HepG2 (cell line): ENCODE data around the gene SAMM50. TPM values are rescaled to one million over a fixed set of nuclear protein-coding genes. Genes with fewer than 3 reads are reported as not detected.

Source experiments
- AKNA ChIP-seq: sonication (generic); formaldehyde crosslinking; IDR thresholded peaks from 2 replicates; pipeline ENCODE4 v1.4.0; 2020; ENCODE audit warnings: missing genetic modification reagents, borderline replicate concordance
- E2F5 ChIP-seq: sonication (generic); formaldehyde crosslinking; conservative IDR thresholded peaks from 2 replicates; pipeline ENCODE4 v1.4.0; 2020; ENCODE audit warnings: missing genetic modification reagents
- GABPB1 ChIP-seq: IDR thresholded peaks from 2 replicates; pipeline ENCODE4 v1.6.1; 2016; ENCODE audit warnings: mild to moderate bottlenecking, missing genetic modification reagents, moderate library complexity, missing compliant biosample characterization
- GFI1 ChIP-seq: sonication (generic); formaldehyde crosslinking; IDR thresholded peaks from 2 replicates; pipeline ENCODE4 v1.5.0; 2020; ENCODE audit warnings: missing genetic modification reagents, mild to moderate bottlenecking, borderline replicate concordance
- HDAC2 ChIP-seq: sonication (generic); formaldehyde crosslinking; IDR thresholded peaks from 2 replicates; pipeline ENCODE4 v1.4.0; 2020; ENCODE audit warnings: missing genetic modification reagents
- MYC ChIP-seq: sonication (generic); formaldehyde crosslinking; IDR thresholded peaks from 2 replicates; pipeline ENCODE4 v1.9.0; 2021; ENCODE audit warnings: missing genetic modification reagents, borderline replicate concordance
- NCOA1 ChIP-seq: sonication (generic); formaldehyde crosslinking; IDR thresholded peaks from 2 replicates; pipeline ENCODE4 v1.9.0; 2021; ENCODE audit warnings: missing genetic modification reagents
- PLSCR1 ChIP-seq: sonication (generic); formaldehyde crosslinking; IDR thresholded peaks from 2 replicates; pipeline ENCODE4 v1.5.0; 2020; ENCODE audit warnings: missing genetic modification reagents, mild to moderate bottlenecking, borderline replicate concordance
- PREB ChIP-seq: sonication (generic); formaldehyde crosslinking; IDR thresholded peaks from 2 replicates; pipeline ENCODE4 v1.4.0; 2020; ENCODE audit warnings: missing genetic modification reagents
- RFX3 ChIP-seq: IDR thresholded peaks from 2 replicates; pipeline ENCODE4 v1.6.1; 2016; ENCODE audit warnings: missing biosample characterization, missing genetic modification reagents
- SPEN ChIP-seq: sonication (generic); formaldehyde crosslinking; IDR thresholded peaks from 2 replicates; pipeline ENCODE4 v1.5.1; 2020; ENCODE audit warnings: low read depth, mild to moderate bottlenecking, missing genetic modification reagents
- ZBTB44 ChIP-seq: sonication (generic); formaldehyde crosslinking; IDR thresholded peaks from 2 replicates; pipeline ENCODE4 v1.4.0; 2020; ENCODE audit warnings: missing genetic modification reagents
- ZNF530 ChIP-seq: sonication (generic); formaldehyde crosslinking; IDR thresholded peaks from 2 replicates; pipeline ENCODE4 v1.5.0; 2020; ENCODE audit warnings: low read depth, mild to moderate bottlenecking, missing genetic modification reagents
- ZNF543 ChIP-seq: sonication (generic); formaldehyde crosslinking; IDR thresholded peaks from 2 replicates; pipeline ENCODE4 v1.4.0; 2020; ENCODE audit warnings: mild to moderate bottlenecking, missing genetic modification reagents
- ZNF644 ChIP-seq: IDR thresholded peaks from 2 replicates; pipeline ENCODE4 v1.6.1; 2016; ENCODE audit warnings: low read depth
- ZNF704 ChIP-seq: sonication (generic); formaldehyde crosslinking; IDR thresholded peaks from 2 replicates; pipeline ENCODE4 v1.8.1; 2023; ENCODE audit warnings: mild to moderate bottlenecking, inconsistent platforms, moderate library complexity, missing genetic modification reagents, borderline replicate concordance
- ZNF772 ChIP-seq: sonication (generic); formaldehyde crosslinking; IDR thresholded peaks from 2 replicates; pipeline ENCODE4 v1.5.0; 2020; ENCODE audit warnings: mild to moderate bottlenecking, missing genetic modification reagents
- ZNF773 ChIP-seq: sonication (generic); formaldehyde crosslinking; IDR thresholded peaks from 2 replicates; pipeline ENCODE4 v1.4.0; 2020; ENCODE audit warnings: missing genetic modification reagents, borderline replicate concordance
- polyA plus RNA-seq, 8 experiments: library from polyadenylated mRNA; depleted of rRNA in 3 of 8; stranded (reverse) in 7 of 8; unstranded in 1 of 8; fragments of >200 nt; fragmentation: Illumina TruSeq in 4 of 8; extraction: Trizol in 4 of 8; gene quantifications; 2 replicates each; pipeline versions ENCODE4 v1.2.1 to v1.2.3, GENCODE V29; 2011 to 2016; ENCODE audit warnings: low read depth in 4 of 8, missing spikeins in 1 of 8, mixed read lengths in 1 of 8; ENCODE audit not compliant: insufficient read depth in 1 of 8
- total RNA-seq, 5 experiments: library from RNA; depleted of rRNA; stranded (reverse); fragments of >200 nt; fragmentation: Illumina TruSeq; extraction: Trizol; gene quantifications; 2 replicates each; pipeline ENCODE4 v1.2.3, GENCODE V29; 2016; ENCODE audit warnings: low read depth in 1 of 5

SAMM50 gene
- total and polyA plus RNA-seq, 2 of the 13 experiments (the other 11 are each of a cell fraction or from before 2014, with no cell fraction given), result 34.7 to 63.4 TPM

- TF ChIP-seq ZNF704 (CRISPR knock-in tag) (0 out of 2 replicates have a peak, but pooled peaks have one; percentile 81), ZNF543 (CRISPR knock-in tag) (0 out of 2 replicates have a peak, but pooled peaks have one; percentile 70), ZNF772 (CRISPR knock-in tag) (peak; percentile 34; the same call in 1 of the 2 replicates), HDAC2 (CRISPR knock-in tag) (peak; percentile 54; the same call in 1 of the 2 replicates), NCOA1 (CRISPR knock-in tag) (peak; percentile 67; the same call in 1 of the 2 replicates), ZNF773 (CRISPR knock-in tag) (no peak), SPEN (peak; percentile 99), ZNF644 (CRISPR knock-in tag) (no peak), MYC (CRISPR knock-in tag) (peak; percentile 83), ZNF530 (CRISPR knock-in tag) (no peak), PREB (0 out of 2 replicates have a peak, but pooled peaks have one; percentile 62), ZBTB44 (CRISPR knock-in tag) (no peak), GABPB1 (peak; percentile 100), PLSCR1 (CRISPR knock-in tag) (no peak), E2F5 (CRISPR knock-in tag) (no peak; the same call in 1 of the 2 replicates), GFI1 (CRISPR knock-in tag) (no peak), RFX3 (CRISPR knock-in tag) (no peak), AKNA (CRISPR knock-in tag) (no peak)
These were observed at the start of gene SAMM50 (continued) for GRCh38 chr22:43955040-43955882.
